Stimulated activated CD4-positive, alpha-beta T cell treated with anti-CD3 and anti-CD28 coated beads, Interleukin-4, amount 100 ng/mL, for 48 hours (primary cell): Measurements from ENCODE around the gene FOXL1.

Experiments
- DNase-seq, 2 donors: peaks; one replicate each; pipeline ENCODE4 v3.0.0-alpha.2; 2020; ENCODE audit warnings: low read depth in 2 of 2

Gene FOXL1

GRCh38 chr16:86549076-86549892, 29.1 kb upstream of the FOXL1 start:
- no peak for DNase-seq

- DNase-seq: no peak
These were observed 28.5 kb upstream of the FOXL1 start for GRCh38 chr16:86549893-86550190.

GRCh38 chr16:86550281-86550680, 28.1 kb upstream of the FOXL1 start:
- no peak for DNase-seq

- no peak for DNase-seq
These were observed 25.0 kb upstream of the FOXL1 start for GRCh38 chr16:86553356-86553755.

- DNase-seq: no peak
These were observed 23.8 kb upstream of the FOXL1 start for GRCh38 chr16:86554599-86554916.

GRCh38 chr16:86554917-86555703, 23.2 kb upstream of the FOXL1 start, which contains the start of gene MTHFSD:
MTHFSD (minus strand) TSS chr16:86555235; CDS start chr16:86555184, 51 bp downstream.
- peak; percentile 91 to 93 for DNase-seq

- no peak for DNase-seq
These were observed 22.7 kb upstream of the FOXL1 start for GRCh38 chr16:86555704-86556075.

GRCh38 chr16:86556576-86556975, 21.8 kb upstream of the FOXL1 start:
- no peak for DNase-seq

- no peak for DNase-seq
These were observed 20.8 kb upstream of the FOXL1 start for GRCh38 chr16:86557587-86557986.

GRCh38 chr16:86558355-86559193, 19.8 kb upstream of the FOXL1 start:
- DNase-seq: no peak

- no peak for DNase-seq
These were observed 18.5 kb upstream of the FOXL1 start for GRCh38 chr16:86559802-86560305.

GRCh38 chr16:86562356-86562755, 16.0 kb upstream of the FOXL1 start:
- DNase-seq: no peak

GRCh38 chr16:86563469-86564345, 14.6 kb upstream of the FOXL1 start:
- peak; percentile 79 to 85 for DNase-seq

- no peak for DNase-seq
These were observed 13.1 kb upstream of the FOXL1 start for GRCh38 chr16:86565181-86565631.

- DNase-seq: no peak
These were observed 12.5 kb upstream of the FOXL1 start for GRCh38 chr16:86565644-86566511.

GRCh38 chr16:86566601-86566965, 11.8 kb upstream of the FOXL1 start, which contains the start of gene FOXC2:
FOXC2 (plus strand) TSS chr16:86566829; CDS start chr16:86567336, 507 bp downstream.
- DNase-seq: peak; percentile 57 to 58

- DNase-seq: no peak
These were observed 11.2 kb upstream of the FOXL1 start for GRCh38 chr16:86566966-86567700.

GRCh38 chr16:86567701-86568581, 10.4 kb upstream of the FOXL1 start:
- DNase-seq: no peak
